ENCODE results near the gene ARHGAP42.

The ARHGAP42 gene

GRCh38 chr11:100920593-100920992, 233.5 kb downstream of the ARHGAP42 start:
- DNase-seq (ENCODE audit: low read depth, low spot score): no peak

GRCh38 chr11:100922121-100922520, 235.0 kb downstream of the ARHGAP42 start:
- DNase-seq (ENCODE audit: low read depth, low spot score): no peak
- H3K4me3 ChIP-seq (ENCODE audit: low read length): no peak overlapping the region

More at GRCh38 chr11:100920593-100920992, 233.5 kb downstream of the ARHGAP42 start:
- H3K4me3 ChIP-seq (ENCODE audit: low read length): no peak overlapping the region

GRCh38 chr11:100923555-100923954, 236.5 kb downstream of the ARHGAP42 start:
- DNase-seq (ENCODE audit: low read depth, low spot score): no peak
- no peak overlapping the region for H3K4me3 ChIP-seq (ENCODE audit: low read length)

- DNase-seq (ENCODE audit: low read depth, low spot score): no peak
- H3K4me3 ChIP-seq (ENCODE audit: low read length): no peak overlapping the region
Observed at GRCh38 chr11:100925935-100926334, 238.8 kb downstream of the ARHGAP42 start.

GRCh38 chr11:100927579-100927978, 240.5 kb downstream of the ARHGAP42 start:
- DNase-seq (ENCODE audit: low read depth, low spot score): no peak
- H3K4me3 ChIP-seq (ENCODE audit: low read length): no peak overlapping the region

- H3K4me3 ChIP-seq (ENCODE audit: low read length): no peak overlapping the region
- DNase-seq (ENCODE audit: low read depth, low spot score): no peak
Observed at GRCh38 chr11:100928426-100928825, 241.3 kb downstream of the ARHGAP42 start.

- no peak overlapping the region for H3K4me3 ChIP-seq (ENCODE audit: low read length)
- DNase-seq (ENCODE audit: low read depth, low spot score): no peak
Observed at GRCh38 chr11:100929377-100929776, 242.3 kb downstream of the ARHGAP42 start.

GRCh38 chr11:100930185-100930778, 243.2 kb downstream of the ARHGAP42 start:
- H3K4me3 ChIP-seq (ENCODE audit: low read length): no peak overlapping the region
- peak; percentile 19 for DNase-seq (ENCODE audit: low read depth, low spot score)

GRCh38 chr11:100932474-100933100, 245.5 kb downstream of the ARHGAP42 start:
- H3K4me3 ChIP-seq (ENCODE audit: low read length): no peak overlapping the region
- peak; percentile 15 for DNase-seq (ENCODE audit: low read depth, low spot score)

GRCh38 chr11:100936781-100937180, 249.7 kb downstream of the ARHGAP42 start:
- DNase-seq (ENCODE audit: low read depth, low spot score): no peak

GRCh38 chr11:100939571-100939970, 252.5 kb downstream of the ARHGAP42 start:
- no peak for DNase-seq (ENCODE audit: low read depth, low spot score)
- no peak overlapping the region for H3K4me3 ChIP-seq (ENCODE audit: low read length)

More at GRCh38 chr11:100936781-100937180, 249.7 kb downstream of the ARHGAP42 start:
- H3K4me3 ChIP-seq (ENCODE audit: low read length): no peak overlapping the region

GRCh38 chr11:100940111-100940510, 253.0 kb downstream of the ARHGAP42 start:
- no peak overlapping the region for H3K4me3 ChIP-seq (ENCODE audit: low read length)
- DNase-seq (ENCODE audit: low read depth, low spot score): no peak

- no peak overlapping the region for H3K4me3 ChIP-seq (ENCODE audit: low read length)
- DNase-seq (ENCODE audit: low read depth, low spot score): no peak
Observed at GRCh38 chr11:100941033-100941432, 253.9 kb downstream of the ARHGAP42 start.

GRCh38 chr11:100942016-100942415, 254.9 kb downstream of the ARHGAP42 start:
- DNase-seq (ENCODE audit: low read depth, low spot score): no peak
- H3K4me3 ChIP-seq (ENCODE audit: low read length): no peak overlapping the region

GRCh38 chr11:100948936-100949335, 261.8 kb downstream of the ARHGAP42 start:
- DNase-seq (ENCODE audit: low read depth, low spot score): no peak
- no peak overlapping the region for H3K4me3 ChIP-seq (ENCODE audit: low read length)

GRCh38 chr11:100949443-100949842, 262.4 kb downstream of the ARHGAP42 start:
- DNase-seq (ENCODE audit: low read depth, low spot score): no peak
- no peak overlapping the region for H3K4me3 ChIP-seq (ENCODE audit: low read length)

- H3K4me3 ChIP-seq (ENCODE audit: low read length): no peak overlapping the region
Observed at GRCh38 chr11:100955318-100955717, 268.2 kb downstream of the ARHGAP42 start.

GRCh38 chr11:100956351-100956750, 269.3 kb downstream of the ARHGAP42 start:
- H3K4me3 ChIP-seq (ENCODE audit: low read length): no peak overlapping the region
- DNase-seq (ENCODE audit: low read depth, low spot score): no peak

More at GRCh38 chr11:100955318-100955717, 268.2 kb downstream of the ARHGAP42 start:
- no peak for DNase-seq (ENCODE audit: low read depth, low spot score)

GRCh38 chr11:100957499-100957898, 270.4 kb downstream of the ARHGAP42 start:
- no peak for DNase-seq (ENCODE audit: low read depth, low spot score)
- H3K4me3 ChIP-seq (ENCODE audit: low read length): no peak overlapping the region

GRCh38 chr11:100961633-100962032, 274.5 kb downstream of the ARHGAP42 start:
- no peak overlapping the region for H3K4me3 ChIP-seq (ENCODE audit: low read length)
- no peak for DNase-seq (ENCODE audit: low read depth, low spot score)

GRCh38 chr11:100963375-100963774, 276.3 kb downstream of the ARHGAP42 start:
- DNase-seq (ENCODE audit: low read depth, low spot score): no peak
- no peak overlapping the region for H3K4me3 ChIP-seq (ENCODE audit: low read length)

Data from Jurkat, Clone E6-1 (cell line).